Measurements from ENCODE around the gene TBC1D22A. TPM values are rescaled to one million over a fixed set of nuclear protein-coding genes. Genes with fewer than 3 reads are reported as not detected.

TBC1D22A gene
- total RNA-seq, 2 experiments from 2014 or later = 37.4 TPM

DNA sequence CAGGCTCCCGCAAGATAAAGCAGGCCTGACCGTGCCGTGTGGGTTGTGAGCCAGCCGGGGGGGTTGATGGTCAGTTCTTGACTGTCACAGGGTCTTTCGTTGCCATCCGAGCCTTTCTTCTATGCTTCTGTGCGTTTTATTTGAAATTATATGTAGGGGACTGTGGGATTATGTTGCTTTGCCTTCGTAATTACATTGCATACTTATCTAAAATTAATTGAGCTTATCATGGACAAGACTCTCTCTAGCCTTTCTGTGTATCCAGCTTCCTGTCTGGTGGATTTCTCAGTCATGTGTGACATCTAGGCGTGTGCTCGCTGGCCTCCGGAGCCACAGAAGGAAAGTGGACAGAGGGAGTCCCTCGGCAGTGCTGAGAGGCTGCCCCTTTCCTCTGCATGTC, 93.2 kb downstream of the TBC1D22A start:
- ChIA-PET CTCF (no interaction called here), POLR2A (no interaction called here)

DNA sequence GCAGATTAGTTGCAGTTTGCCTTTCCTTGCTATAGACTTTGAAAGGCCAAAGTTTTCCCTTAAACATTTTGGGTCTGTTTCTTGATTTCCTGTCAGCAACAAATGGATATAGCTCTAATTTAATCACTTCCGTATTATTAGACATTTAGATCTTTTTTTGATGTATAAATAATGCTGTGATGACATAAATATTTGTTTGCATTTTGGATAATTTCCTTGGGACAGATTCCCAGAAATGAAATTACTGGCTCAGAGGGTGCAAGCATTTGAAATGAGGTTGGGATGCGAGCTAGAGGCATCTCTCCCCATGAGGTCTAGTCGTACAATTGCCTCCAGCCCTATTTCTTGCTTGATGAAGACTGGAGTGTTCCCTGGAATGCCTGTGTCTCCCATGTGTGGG, 94.2 kb downstream of the TBC1D22A start:
- ChIA-PET CTCF (no interaction called here), POLR2A (no interaction called here)

DNA sequence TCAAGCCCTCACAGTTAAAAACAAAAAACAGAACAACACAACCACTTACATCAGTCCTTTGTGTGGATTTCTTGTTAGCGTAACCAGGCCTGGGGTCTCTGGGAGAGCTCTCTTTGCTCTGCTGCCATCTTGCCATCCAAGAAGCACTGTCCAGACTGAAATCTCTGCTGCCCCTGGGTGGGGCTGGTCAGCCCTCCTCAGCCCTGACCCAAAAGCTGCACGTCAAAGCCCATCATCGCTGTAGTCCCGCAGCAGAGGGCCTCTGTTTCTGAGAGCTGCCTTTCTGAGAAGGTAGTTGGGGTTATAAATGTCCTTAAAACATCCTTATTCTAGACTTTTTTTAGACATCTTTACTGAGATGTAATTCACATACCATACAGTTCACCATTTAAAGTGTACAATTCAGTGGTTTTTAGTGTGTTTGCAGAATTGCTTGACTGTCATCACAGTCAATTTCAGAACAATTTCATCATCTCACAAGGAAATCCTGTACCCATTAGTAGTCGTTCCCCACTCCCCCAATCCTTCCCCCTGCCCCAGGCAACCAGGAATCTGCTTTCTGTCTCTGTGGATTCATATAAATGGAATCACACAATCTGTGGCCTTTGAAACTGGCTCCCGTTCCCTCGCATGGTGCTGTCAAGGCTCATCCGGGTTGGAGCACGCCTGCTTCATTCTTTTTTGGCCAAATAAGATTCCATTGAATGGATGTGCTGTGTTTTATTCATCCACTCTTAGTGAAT, 94.9 kb downstream of the TBC1D22A start:
- ChIA-PET POLR2A (no interaction called here), CTCF (no interaction called here)

DNA sequence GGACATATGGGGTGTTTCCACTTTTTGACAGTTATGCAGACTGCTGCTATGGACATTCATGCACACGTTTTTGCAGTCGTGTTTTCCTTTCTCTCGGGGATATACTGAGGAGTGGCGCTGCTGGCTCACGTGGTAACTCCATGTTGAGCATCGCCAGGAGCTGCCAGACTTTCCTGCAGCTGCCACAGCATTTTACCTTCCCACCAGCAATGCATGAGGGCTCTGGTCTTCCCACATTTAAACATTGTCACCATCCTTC, 95.4 kb downstream of the TBC1D22A start:
- CTCF ChIA-PET = no interaction called here
- POLR2A ChIA-PET = no interaction called here

DNA sequence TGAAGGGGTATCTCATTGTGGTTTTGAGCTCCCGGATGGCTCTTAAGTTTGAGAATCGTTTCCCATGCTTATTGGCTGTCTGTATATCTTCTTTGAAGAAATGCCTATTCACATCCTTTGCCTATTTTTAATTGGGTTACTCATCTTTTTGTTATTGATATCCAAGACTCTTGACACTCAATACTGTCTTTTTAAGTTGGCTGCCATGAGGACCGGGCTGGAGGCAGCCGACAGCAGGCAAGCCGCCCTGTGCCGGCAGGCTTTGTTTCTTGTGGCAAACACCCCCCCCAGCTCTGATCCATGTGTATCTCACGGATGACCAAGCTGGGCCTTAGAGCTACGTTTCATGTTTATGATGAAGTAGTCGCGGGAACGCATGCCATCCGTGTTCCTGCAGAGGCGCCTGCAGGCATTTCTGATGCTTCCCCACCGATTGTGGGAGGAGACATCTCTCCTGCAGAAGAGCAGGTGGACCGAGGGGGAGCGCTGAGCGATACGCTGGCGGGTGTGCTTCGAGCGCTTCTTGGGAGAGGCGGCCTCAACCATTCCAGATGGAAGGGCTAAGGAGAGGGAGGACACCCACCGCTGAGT, 95.8 kb downstream of the TBC1D22A start:
- ChIA-PET CTCF (no interaction called here), POLR2A (no interaction called here)

DNA sequence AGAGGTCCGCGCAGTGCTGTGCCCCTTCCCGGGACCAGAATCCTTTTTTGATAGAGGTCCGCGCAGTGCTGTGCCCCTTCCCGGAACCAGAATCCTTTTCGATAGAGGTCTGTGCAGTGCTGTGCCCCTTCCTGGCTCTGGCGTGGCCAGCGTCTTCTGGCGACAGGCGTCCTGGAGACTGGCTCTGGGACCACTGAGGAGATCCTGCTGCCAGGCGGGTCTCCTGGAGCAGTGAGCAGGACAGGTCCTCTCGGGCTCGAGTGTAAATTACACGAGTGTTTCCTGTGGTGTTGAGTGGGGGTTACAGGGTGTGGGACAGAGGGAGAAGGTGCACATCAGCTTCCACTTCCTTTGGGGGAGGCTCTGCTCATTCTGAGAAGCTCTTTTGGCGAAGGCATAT, 98.1 kb downstream of the TBC1D22A start:
- CTCF ChIA-PET = no interaction called here
- POLR2A ChIA-PET = no interaction called here

DNA sequence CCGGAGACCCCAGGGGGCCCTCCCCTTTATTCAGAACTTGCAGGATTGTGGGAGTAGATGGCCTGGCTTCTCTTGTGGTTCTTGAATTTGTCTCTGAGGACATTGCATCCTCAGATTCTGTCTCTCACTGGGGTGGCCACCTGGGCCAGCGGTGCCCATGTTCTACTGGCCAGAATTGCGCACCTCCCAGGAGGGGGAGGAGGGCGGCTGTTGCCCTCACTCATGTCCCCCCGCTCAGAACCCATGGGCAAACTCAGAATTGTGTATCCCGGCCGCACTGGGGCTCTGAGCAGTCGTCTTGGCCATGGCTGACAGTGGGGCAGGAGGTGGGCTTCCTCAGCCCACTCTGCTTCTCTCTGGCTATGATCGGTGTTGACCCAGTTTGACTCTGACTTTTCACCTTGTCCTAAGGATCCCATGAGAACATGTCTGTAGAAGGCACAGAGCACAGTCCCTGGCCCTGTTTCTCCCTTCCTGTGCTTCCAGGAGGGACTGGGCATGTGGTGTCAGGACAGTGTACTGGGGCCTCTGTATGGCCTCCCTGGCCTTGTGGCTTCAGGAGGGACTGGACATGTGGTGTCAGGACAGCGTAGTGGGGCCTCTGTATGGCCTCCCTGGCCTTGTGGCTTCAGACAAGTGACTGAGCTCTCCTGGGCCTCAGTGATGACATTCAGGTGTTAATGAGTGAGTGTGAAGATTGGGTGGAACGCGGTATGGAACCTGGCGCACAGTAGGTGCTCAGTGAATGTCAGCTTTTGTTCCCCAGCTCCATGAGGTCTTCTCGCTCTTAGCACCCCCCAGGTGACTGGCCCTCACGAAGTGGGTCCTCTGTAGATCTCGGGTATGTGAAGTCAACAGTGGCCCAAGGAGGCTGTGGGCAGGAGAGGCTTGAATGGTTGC, 99.3 kb downstream of the TBC1D22A start:
- ChIA-PET CTCF (no interaction called here), POLR2A (no interaction called here)

DNA sequence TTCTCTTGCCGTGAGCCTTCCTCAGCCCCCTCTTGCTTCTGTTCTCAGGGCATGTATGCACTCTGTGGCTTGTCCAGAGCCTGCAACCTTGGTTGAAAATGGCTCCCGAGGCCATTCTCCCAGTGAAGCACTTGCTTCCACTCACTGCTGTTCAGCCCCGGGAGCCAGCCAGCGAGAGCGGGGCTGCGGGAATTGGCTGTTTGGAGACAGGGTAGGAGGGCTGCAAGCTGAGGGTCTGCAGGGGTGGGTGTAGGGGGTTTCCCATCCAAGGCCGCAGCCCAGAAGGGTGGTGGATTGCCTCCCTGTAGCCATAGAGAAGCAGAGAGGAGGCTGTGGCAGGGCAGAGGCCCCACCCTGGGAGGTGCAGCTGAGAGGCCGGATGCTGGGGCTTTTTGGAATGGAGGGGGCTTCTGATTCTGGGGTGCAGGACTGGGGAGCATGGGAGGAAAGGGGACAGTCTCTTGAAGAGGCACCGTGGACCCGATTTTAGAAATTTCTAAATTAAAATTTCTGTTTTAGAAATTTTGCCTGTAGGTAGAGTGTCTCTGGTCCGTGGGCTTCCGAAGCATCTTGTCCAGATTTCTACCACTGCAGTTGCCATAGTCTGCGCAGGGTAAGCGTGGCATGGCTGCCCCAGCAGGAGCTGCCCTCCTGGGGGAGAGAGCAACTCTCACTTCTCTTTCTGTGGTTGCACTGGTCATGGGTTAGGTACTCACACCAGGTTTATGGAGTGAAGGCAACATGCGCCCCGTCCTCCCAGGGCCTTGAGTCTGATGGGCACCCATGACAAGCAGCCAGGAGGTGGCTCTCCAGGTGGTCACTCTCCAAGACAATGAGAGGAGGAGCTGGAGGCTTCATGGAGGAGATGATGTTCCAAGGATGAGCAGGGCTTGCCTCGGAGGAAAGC, 100.2 kb downstream of the TBC1D22A start:
- POLR2A ChIA-PET = no interaction called here
- CTCF ChIA-PET = no interaction called here

DNA sequence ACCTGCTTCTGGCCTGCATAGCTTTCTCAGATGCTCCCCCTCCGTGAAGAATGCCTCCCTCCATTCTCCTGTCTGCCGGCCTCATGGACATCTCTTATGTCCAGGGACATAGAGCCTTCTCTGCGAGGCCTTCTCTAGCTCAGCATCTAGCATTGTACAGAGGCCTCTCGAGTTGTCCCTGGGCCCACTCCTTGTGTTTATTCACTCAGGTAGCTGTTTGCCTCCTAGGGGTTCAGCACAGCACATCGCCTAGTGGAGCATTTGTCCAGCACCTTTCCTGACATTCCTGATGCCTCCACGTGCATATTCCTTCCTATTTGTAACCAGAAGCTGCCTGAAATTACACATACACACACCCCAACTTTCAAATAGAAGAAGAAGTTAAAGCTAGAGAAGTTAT, 101.3 kb downstream of the TBC1D22A start:
- ChIA-PET POLR2A (no interaction called here), CTCF (no interaction called here)

DNA sequence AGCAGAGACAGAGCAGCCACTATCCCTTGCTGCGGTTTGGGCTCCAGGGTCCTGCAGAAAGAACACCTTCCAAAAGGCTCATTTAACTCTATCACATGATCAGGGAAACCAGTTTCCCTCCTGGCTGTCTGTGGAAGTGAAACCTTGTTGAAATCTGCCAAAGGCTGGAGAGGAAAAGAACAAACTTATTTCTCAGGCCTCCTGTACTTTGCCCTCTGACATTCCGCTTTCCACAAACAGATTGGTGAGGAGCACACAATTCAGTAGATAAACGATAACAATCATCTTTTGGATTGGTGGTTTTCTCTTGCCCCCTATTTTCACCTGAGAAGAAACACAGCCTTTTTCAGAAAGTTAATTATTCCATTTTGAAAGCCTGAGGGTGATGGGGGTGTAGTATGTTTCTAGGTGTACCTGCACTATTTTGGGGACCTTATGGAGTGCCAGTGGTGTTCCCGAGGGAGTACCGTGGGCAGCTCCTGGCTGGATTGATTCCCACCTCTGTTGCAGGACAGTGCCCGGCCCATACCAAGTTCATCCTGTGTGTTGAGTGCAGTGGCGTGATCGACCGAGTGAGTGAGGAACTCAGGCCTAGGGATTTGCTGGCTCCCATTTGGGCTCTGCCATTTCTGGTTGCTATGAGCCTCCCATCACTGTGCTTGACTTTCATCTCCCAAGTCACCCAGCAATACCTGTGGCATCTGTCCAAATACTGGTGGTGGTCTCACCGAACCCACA, 102.0 kb downstream of the TBC1D22A start:
- CTCF ChIA-PET = no interaction called here

DNA sequence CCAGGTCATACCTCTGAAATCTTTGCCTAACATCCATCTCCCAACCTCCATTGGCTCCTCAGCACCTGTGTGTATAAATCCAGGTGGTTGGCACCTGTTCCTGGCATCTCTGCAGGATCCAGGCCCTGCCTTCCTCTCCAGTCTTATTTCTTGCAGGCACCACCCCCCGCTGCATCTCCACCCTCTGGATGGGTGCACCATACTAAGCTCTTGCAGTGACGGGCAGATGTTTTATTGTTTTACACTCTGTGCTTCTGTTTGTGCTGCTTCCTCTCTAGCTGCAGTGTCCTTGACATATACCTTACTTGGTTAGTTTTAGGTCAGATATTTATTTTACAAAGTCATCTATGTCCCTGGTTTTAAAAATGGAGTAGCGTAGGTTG, 102.6 kb downstream of the TBC1D22A start:
- POLR2A ChIA-PET = no interaction called here
- CTCF ChIA-PET = no interaction called here

More for the DNA sequence above, 102.0 kb downstream of the TBC1D22A start:
- POLR2A ChIA-PET = no interaction called here

DNA sequence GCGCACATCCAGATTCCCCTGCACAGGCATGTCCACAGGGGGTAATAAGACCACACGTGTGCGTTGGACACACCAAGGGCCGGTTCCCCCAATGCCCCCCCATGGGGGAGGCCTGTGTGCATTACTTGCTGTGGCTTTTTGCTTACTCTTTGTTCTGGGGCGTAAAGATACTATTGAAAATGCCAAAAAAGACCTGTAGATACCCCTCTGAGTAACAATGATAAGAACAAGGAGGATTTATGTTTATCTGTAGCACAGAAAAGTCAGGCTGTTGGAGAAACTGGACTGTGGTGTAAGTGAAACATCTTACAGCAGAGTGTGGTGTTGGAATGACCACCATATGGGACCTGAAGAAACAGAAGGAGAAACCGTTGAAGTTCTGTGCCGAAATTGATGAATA, 103.2 kb downstream of the TBC1D22A start:
- CTCF ChIA-PET = no interaction called here
- POLR2A ChIA-PET = no interaction called here

DNA sequence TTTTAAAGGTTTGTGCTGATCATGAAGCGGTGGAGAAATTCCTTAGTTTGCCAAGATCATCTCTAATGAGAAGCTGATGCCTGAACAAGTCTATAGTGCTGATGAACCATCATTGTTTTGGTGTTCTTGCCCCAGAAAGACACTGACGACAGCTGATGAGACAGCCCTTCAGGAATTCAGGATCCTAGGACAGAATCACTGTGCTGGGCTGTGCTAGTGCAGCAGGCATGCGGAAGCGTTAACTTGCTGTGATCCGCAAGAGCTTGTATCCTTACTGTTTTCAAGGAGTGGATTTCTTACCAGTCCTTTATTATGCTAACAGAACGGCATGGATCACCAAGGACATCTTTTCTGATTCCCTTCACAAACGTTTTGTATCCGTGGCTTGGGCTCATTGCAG, 104.1 kb downstream of the TBC1D22A start:
- CTCF ChIA-PET = no interaction called here
- POLR2A ChIA-PET = no interaction called here

DNA sequence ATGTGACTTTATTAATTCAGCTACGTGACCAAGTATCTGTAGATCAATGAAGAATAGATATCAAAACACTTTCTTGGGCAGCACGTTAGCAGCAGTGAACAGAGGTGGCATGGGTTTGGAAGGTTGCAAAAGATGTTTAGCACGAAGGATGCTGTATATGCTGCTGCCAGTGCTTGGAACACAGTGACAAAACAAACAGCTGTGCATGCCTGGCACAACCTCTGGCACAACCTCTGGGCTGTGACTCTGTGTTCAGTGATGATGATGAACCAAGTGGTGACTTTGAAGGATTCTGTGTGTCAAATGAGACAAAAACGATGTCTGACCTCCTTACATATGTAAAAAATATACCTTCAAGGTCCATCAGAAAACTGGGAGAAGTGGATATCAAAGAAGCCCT, 104.7 kb downstream of the TBC1D22A start:
- ChIA-PET CTCF (no interaction called here), POLR2A (no interaction called here)

DNA sequence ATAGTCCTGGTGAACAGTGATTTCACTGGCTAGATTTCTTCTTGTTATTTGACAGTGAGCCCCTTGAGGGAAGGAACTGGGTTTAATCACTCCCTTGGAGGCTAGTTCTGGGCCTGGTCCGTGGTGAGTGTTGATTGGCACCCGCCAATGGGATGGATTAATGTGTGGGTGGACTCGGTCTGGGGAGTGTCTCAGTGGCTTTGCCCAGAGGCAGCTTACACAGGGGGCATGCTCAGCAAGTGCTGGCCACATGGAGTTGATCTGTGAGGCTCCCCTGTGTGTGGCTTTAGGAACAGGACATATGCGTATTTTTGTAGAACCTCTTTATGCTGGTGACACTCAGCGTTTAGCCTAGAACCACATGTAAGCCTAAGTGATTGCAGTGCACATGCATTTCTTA, 106.9 kb downstream of the TBC1D22A start:
- POLR2A ChIA-PET = no interaction called here
- CTCF ChIA-PET = no interaction called here

DNA sequence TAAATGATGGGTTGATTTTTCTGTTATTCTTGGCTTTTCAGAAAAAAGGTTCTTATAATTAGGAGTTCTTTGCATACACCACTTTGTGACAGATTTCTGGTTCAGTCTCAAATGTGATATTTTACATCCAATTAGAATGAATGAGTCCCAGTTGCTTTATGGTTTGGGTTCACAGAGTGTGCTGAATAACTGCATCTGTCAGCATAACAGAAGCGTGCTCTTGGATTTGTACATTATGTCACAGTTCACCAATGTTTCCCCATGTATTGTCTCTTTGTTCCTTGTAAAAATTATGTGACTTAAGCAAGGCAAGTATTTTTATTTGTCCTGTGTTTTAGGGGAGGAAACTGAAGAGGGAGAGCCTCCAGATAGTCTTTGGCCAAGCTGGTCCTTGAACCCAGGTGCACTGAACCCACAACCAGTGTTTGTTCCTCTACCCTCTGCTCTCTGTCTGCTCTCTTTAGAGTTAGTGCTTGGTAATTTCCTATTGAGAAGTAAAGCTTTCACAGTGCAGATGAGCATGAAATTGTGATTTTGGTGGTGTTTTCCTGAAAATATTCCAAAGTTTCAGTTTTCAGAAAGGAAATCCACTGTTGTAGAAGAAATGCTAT, 107.5 kb downstream of the TBC1D22A start:
- CTCF ChIA-PET = no interaction called here
- POLR2A ChIA-PET = no interaction called here

DNA sequence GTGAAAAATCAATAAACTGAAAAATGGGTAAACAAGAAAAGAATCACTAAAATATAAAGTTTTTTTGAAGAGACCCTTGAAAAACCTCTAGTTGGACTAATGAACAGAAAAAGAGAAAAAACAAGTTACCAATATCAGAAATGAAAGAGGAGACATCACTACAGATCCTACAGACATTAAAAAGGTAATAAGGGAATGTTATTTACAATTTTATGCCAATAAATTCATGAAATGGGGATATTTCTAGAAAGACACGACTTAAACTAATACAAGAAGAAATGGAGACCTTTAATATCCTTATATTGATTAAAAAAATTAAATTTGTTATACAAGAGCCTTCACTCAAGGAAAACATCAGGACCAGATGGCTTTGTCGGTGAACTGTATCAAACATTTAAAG, 109.4 kb downstream of the TBC1D22A start:
- CTCF ChIA-PET = no interaction called here
- POLR2A ChIA-PET = no interaction called here

DNA sequence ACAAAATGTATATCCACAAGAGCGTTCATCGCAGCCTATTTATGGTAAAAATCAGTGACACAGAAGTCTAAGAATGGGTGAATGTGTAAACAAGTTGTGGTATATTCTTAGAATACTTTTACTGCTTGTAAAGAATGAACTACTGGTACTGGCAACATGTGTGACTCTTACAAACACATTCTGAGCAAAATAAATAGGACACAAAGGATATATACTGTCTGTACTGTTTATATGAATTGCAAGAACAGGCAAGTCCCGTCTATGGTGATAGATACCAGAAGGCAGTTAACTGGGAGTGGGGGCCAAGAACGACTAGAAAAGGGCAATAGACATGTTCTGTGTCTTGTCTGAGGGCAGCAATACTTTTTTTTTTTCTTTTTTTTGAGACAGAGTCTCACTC, 112.6 kb downstream of the TBC1D22A start:
- CTCF ChIA-PET = no interaction called here
- POLR2A ChIA-PET = no interaction called here

DNA sequence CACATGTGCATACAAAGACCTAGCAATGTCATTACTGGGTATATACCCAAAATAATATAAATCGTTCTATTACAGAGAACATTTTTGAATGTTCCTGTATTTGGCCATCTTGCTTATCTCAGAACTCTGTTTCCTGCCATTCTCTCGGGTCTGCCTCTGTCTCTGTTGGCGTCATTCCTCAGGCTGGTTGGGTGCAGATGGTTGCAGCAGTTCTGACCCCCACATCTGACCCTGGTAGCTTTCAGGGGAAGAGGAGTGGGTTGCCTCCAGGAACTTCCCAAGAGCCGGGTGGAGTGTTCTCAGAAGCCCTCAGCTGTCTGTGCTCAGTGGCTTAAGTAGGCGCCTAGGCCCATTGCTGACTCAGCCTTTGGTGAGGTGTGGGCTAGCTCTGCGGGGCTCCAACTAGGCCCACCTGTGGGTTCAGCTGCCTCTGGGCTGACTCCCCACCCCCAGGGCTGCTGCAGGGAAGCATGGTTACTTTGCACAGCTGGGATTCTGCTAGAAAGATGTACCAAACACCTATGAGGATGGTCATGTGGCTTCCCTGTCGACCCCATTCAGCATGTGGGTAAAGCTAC, 114.0 kb downstream of the TBC1D22A start:
- ChIA-PET CTCF (no interaction called here), POLR2A (no interaction called here)

Data from activated CD8-positive, alpha-beta memory T cell treated with anti-CD3 and anti-CD28 coated beads for 36 hours (primary cell).